DMS79 (cell line): Measurements from ENCODE around the gene FCN2.
"Not testable (repeated sequence)": the region's sequence is repeated elsewhere in the genome, so short reads cannot be mapped to it uniquely, and the experiment has no call there.

Experiments used
- DNase-seq: peaks from one replicate; lab custom pipeline; 2025; lab: John Stamatoyannopoulos, UW

FCN2 gene

GRCh38 chr9:134847752-134848432 is 32.7 kb upstream of the FCN2 start:
- no peak for DNase-seq

DNA sequence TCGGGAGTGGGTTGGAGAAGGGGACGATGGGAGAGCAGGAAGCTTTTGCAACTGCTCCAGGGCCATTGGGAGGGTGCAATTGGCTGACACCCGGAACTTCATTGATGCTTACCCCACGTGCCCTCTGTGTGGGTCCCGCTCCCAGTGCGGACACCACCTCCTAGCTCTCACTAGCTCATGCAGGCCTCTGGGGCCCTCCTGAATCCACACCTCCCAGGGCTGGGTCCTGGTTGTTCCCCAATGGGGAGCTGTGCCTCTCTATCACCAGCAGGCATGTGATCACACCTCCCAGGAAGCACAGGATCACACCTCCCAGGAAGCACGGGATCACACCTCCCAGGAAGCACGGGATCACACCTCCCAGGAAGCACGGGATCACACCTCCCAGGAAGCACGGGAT is 32.1 kb upstream of the FCN2 start:
- no peak for DNase-seq

- DNase-seq, result no peak
Measured at GRCh38 chr9:134850611-134851010, 30.0 kb upstream of the FCN2 start.

DNA sequence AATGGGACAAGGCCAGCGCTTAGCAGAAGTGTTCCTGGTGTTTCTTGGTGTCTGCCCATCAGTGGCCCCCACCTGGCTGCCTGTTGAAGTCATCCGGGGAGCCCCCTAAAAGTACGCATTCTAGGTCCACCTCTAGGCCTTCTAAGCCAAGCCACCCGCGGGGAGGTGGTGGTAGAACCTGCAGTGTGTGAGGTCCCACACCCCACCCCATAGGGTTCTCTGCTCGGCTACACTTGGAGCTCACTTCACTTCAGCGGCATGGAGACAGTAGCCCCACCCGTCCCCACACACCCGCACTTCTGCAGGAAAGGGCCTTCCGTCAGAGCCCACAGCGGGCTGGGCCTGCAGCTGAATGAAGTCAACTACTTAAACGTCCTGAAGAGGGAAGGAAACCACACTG is 29.6 kb upstream of the FCN2 start:
- no peak for DNase-seq

GRCh38 chr9:134852906-134853654 is 27.5 kb upstream of the FCN2 start:
- no peak for DNase-seq

DNA sequence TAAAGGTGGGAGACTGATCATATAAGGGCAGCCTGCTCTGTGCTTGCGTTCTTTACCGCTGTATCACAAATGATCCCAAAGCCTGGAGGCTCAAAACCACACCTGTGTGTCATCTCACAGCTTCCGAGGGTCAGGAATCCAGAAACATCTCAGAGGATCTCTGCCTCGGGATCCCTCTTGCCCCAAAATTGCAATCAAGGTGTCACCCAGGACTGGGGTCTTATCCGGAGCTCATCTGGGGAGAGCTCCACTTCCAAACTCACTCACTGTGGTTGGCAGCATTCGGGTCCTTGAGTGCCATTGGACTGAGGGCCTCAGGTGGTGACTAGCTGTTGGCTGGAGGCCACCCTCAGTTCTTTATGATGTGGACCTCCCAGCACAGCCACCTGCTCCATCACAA is 26.7 kb upstream of the FCN2 start:
- DNase-seq, result no peak

DNA sequence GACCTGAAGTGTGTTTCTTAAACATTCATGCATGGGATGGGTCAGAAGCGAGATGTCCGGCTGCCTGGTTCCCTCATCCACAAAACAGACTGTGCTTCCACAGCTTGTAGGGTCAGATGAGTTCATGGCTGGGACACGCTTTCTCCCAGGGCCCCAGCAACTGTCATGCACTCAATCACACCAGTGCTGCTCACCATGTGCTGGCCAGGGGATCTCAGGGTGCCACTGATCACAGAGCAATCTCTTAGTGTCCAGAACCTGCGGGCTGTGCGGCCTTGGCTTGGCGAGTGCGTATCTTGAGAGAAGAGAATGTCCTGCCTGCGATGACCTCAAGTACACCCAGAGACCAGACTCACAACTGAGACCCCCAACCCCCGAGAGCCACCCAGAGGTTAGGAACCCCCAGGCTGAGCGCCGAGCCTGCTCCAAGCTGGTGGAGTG is 26.0 kb upstream of the FCN2 start:
- DNase-seq, result no peak

DNA sequence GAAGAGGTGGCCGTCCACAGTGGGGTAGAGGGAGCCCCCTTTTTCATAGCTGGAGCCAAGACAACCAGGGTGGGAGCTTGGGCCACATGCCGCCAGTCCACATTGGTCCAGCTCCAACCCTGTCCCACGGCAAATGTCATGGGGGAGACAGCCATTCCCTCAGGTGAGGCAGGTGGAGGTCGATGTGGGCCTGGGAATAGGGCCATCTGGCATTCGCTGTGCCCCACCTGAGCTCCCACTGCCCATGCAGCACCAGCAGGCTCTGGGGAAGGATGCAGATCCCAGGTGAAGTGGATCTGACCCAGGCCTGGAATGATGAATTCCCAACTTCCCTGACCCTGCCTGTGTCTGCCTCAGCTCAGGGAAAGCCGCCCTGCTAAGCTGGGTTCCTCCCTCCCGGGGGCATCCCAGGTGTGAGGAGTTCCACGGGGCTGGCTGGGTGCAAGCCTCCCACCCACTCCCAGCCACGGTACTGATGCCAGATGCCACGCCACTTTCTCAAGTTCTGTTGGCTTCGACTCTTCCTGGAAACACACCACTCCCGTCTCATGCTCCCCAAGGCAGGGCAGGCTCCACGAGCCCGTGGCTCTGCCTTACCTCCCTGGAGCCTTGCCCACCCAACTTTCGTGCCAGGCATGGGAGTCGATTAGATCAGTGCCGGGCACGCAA is 25.2 kb upstream of the FCN2 start:
- no peak for DNase-seq

- no peak for DNase-seq
Measured at GRCh38 chr9:134855900-134856377, 24.7 kb upstream of the FCN2 start.

DNA sequence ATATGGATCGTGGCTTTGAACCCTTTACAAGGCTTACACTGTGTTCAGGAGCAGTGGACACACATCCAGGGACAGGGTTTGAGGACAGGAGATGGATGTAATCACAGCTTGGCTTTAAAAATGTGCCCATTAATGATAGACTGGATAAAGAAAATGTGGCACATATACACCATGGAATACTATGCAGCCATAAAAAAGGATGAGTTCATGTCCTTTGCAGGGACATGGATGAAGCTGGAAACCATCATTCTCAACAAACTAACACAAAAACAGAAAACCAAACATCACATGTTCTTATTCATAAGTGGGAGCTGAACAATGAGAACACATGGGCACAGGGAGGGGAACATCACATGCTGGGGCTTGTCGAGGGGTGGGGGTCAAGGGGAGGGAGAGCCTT is 23.2 kb upstream of the FCN2 start:
- DNase-seq, result not testable (repeated sequence)

- DNase-seq, result peak; percentile 13
Measured at GRCh38 chr9:134858051-134858841, 22.4 kb upstream of the FCN2 start.

- DNase-seq, result no peak
Measured at GRCh38 chr9:134860510-134860909, 20.1 kb upstream of the FCN2 start.

GRCh38 chr9:134861595-134862334 is 18.8 kb upstream of the FCN2 start:
- no peak for DNase-seq

DNA sequence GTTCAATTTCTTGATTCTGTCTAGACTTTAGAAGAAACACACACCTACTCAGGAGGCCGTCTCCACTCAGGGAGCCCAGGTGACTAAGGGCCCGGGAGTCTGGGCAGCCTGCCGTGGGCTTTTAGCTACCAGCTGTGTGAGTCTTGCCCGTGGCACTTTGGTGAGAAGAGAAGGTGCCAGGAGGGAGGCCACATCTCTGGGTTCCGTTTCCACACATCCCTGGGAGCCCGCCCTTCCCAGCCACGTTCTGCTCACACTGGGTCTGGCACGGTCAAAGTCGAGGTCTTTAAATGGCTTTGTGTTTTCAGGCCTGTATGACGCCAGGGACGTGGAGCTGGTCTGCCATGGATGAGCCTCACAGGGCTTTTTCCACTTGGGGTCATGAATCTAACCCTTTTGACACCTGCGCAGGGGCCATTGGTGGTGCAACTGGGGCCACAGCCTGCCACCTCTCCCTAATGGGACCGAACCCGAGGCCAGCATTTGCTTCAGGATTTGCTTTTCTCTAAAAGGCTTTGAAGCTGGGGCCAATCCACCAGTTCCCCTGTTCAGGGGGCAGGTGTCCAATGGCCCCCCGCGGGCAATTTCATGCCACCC is 17.2 kb upstream of the FCN2 start:
- DNase-seq, result no peak

DNA sequence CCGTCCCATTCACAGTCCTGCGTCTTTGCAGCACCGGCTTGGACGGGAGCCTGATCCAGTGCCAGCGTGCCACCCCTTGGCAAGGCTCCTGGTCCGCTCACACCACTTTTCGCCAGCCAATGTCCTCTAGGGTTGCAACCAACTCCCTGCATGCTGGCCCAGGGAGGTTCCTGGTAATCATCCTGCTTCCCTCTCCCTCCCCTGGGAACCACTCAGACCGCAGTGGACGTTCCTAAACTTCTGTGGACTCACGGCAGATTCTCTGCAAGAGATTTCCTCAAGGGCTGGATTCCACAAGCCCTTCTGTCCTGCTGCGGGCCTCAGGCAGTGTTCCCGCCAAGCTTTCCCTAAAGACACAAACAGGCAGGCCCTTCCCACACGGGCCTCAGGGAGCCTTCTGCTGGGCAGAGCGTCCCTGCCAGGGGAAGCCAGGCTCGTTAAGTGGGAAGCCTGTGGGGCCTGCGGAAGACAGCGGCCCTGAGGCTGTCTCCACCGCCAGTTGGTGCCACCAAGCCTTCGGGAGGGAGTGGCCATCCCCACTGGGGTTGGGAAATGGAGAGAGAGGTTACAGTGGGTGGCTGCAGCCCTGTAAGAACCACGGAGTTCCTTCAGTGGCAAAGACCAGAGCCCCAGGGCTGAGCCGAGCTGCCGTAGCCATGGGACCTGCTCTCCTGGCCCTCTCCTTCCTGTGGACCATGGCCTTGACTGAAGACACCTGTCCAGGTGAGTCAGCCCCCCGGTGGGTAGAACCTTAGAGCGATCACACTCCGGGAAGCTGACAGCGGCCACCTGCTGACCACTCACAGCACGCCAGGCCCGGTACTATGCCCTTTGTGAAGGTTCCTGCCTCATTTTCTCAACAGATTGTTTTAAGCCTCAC is 16.4 kb upstream of the FCN2 start:
- no peak for DNase-seq

DNA sequence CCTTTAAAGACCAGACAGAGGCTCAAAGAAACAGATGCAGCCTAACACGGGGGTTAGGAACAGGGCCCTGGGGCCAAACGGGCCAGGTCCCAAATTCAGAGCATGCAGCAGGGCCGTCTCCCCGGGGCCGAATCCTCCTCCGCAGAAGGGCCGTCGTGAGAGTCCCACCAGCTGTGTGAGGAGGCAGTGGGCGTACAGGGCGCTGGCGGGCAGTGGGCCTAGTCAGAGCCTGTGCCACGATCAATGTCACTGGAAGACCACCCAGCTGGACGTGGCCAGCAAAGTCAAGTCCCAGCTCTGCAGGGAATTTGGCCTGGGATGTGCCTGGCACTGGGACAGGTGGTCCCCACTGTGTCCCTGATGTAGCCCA is 15.8 kb upstream of the FCN2 start:
- no peak for DNase-seq

- no peak for DNase-seq
Measured at GRCh38 chr9:134867917-134868750, 12.5 kb upstream of the FCN2 start.

- DNase-seq, result no peak
Measured at GRCh38 chr9:134868751-134869553, 11.7 kb upstream of the FCN2 start.
